Activated T-helper 17 cell treated with anti-CD3 and anti-CD28 coated beads, Interleukin-2, amount 50 U/mL, for 72 hours (primary cell): Measurements from ENCODE around the gene SEPHS1. TPM values are rescaled to one million over a fixed set of nuclear protein-coding genes. Genes with fewer than 3 reads are reported as not detected.
A peak's percentile ranks its signal among the peaks of the same experiment; 100 is the strongest.
"Not testable (repeated sequence)": the region's sequence is repeated elsewhere in the genome, so short reads cannot be mapped to it uniquely, and the experiment has no call there.

ENCODE experiments used
- ATAC-seq: fragments of 150-1000 bp; cut with Tn5 transposase; replicated peaks from 2 replicates; pipeline ENCODE4 v1.10.0; 2021; ENCODE audit warnings: mild to moderate bottlenecking, moderate library complexity
- H3K27ac Mint-ChIP-seq: one replicate; pipeline ENCODE4 v1.8.0; 2022; ENCODE audit warnings: mixed read lengths
- H3K27me3 Mint-ChIP-seq: one replicate; pipeline ENCODE4 v1.8.0; 2022; ENCODE audit warnings: mixed read lengths
- H3K36me3 Mint-ChIP-seq: one replicate; pipeline ENCODE4 v1.8.0; 2022; ENCODE audit warnings: low read depth, mild to moderate bottlenecking, mixed read lengths
- H3K4me1 Mint-ChIP-seq: one replicate; pipeline ENCODE4 v1.8.0; 2022; ENCODE audit warnings: mixed read lengths
- H3K4me3 Mint-ChIP-seq: one replicate; pipeline ENCODE4 v1.8.0; 2022; ENCODE audit warnings: mild to moderate bottlenecking, mixed read lengths
- H3K9me3 Mint-ChIP-seq: one replicate; pipeline ENCODE4 v1.8.0; 2022; ENCODE audit warnings: mixed read lengths
- total RNA-seq, 2 donors: library from RNA; stranded (reverse); gene quantifications; one replicate each; pipeline ENCODE4 v1.2.3, GENCODE V29; 2022

Gene SEPHS1, protein sequence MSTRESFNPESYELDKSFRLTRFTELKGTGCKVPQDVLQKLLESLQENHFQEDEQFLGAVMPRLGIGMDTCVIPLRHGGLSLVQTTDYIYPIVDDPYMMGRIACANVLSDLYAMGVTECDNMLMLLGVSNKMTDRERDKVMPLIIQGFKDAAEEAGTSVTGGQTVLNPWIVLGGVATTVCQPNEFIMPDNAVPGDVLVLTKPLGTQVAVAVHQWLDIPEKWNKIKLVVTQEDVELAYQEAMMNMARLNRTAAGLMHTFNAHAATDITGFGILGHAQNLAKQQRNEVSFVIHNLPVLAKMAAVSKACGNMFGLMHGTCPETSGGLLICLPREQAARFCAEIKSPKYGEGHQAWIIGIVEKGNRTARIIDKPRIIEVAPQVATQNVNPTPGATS
- total RNA-seq: 10 to 100 TPM; 40.4 to 73.7 TPM

- Mint-ChIP-seq H3K27ac (peak within 1 kb of the TSS; percentile 83), H3K9me3 (no peaks in the 10 kb centered on the region), H3K27me3 (peaks cover 2% of the 10 kb centered on the region), H3K4me1 (peaks cover 26% of the 10 kb centered on the region), H3K36me3 (peaks cover 10% of the 10 kb centered on the region), H3K4me3 (peak within 1 kb of the TSS; percentile 86)
- peak; percentile 77 for ATAC-seq
Measured at GRCh38 chr10:13348216-13349017, at the start of gene SEPHS1. TSS of gene SEPHS1 (minus strand) at chr10:13348293. CDS start at chr10:13344950, 3,343 bp downstream.

DNA sequence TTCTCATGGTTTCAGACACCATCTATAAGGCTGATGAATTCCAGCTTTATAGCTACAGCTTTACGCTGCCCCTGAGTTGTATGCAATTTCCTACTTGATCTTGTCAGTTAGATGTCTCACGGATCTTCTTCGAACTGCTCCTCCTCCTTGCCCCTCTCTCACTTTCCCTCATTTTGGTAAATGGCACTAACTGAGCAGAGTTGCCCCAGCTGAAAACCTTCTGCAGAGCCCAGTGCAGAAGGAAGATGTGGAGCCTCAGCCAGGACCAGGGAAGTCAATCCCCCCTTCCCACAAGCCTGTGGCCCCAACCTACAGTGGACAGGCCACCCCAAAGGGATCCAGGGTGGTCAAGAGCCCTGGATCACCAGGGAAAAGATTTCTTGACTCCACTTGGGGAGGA lies 49.0 kb upstream of the SEPHS1 start:
- no peaks in the 10 kb centered on the region for H3K4me1 Mint-ChIP-seq
- H3K27ac Mint-ChIP-seq: no peak overlapping the region
- H3K36me3 Mint-ChIP-seq: no peaks in the 10 kb centered on the region
- no peaks in the 10 kb centered on the region for H3K9me3 Mint-ChIP-seq
- no peak for ATAC-seq
- peaks cover 29% of the 10 kb centered on the region for H3K27me3 Mint-ChIP-seq
- H3K4me3 Mint-ChIP-seq: no peak overlapping the region

DNA sequence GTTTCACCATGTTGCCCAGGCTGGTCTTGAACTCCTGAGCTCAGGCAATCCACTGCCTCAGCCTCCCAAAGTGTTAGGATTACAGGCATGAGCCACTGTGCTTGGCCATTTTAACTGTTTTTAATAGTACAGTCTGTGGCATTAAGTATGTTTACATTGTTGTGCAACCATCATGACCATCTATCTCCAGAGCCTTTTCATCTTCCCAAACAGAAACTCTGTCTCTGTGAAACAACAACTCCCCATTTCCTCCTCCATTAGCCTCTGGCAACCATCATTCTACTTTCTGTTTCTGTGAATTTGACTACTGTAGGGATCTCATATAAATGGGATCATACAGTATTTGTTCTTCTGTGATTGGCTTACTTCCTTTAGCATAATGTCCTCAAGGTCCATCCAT lies 48.3 kb upstream of the SEPHS1 start:
- Mint-ChIP-seq H3K9me3 (no peaks in the 10 kb centered on the region), H3K4me3 (no peak overlapping the region), H3K36me3 (no peaks in the 10 kb centered on the region), H3K4me1 (no peaks in the 10 kb centered on the region), H3K27me3 (peaks cover 33% of the 10 kb centered on the region), H3K27ac (no peak overlapping the region)
- no peak for ATAC-seq

DNA sequence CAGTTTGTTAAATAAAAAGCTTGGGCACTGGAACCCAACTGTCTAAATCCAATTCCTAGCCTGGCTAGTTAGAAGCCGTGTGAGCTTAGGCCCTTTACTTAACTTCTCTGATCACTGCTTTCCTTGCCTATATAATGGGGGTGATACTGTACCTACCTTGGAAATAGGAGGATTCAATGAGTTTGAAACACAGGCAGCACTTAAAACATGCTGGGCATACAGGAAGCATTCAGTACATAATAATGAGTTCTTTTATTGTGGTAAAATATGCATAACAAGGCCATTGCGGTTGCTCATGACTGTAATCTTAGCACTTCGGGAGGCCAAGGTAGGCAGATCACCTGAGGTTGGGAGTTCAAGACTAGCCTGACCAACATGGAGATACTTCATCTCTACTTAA lies 47.4 kb upstream of the SEPHS1 start:
- Mint-ChIP-seq H3K27me3 (peaks cover 28% of the 10 kb centered on the region), H3K9me3 (no peaks in the 10 kb centered on the region), H3K27ac (no peak overlapping the region), H3K4me3 (no peak overlapping the region), H3K36me3 (no peaks in the 10 kb centered on the region), H3K4me1 (no peaks in the 10 kb centered on the region)
- ATAC-seq: no peak

DNA sequence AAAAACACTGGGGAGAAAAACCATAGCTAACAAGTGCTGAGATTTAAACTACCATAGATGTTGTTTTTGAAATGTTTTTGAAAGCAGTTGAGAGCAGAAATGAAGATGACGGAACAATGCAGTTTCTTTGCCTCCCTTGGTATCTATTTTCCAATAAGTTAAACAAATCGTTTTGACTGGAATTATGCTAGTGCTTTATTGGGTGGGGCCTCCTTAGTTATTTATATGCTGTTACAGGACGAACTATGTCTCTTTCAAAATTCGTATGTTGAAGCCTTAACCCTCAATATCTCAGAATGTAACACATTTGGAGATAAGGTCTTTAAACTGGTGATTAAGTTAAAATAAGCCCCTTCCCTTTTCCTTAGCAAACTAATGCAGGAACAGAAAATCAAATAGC lies 45.5 kb upstream of the SEPHS1 start:
- Mint-ChIP-seq H3K36me3 (no peaks in the 10 kb centered on the region), H3K4me3 (no peak overlapping the region), H3K27ac (no peak overlapping the region), H3K9me3 (no peaks in the 10 kb centered on the region), H3K4me1 (no peaks in the 10 kb centered on the region), H3K27me3 (peaks cover 20% of the 10 kb centered on the region)
- no peak for ATAC-seq

- Mint-ChIP-seq H3K27me3 (peaks cover 24% of the 10 kb centered on the region), H3K4me1 (no peaks in the 10 kb centered on the region), H3K9me3 (no peaks in the 10 kb centered on the region), H3K27ac (no peak overlapping the region), H3K36me3 (no peaks in the 10 kb centered on the region), H3K4me3 (no peak overlapping the region)
- no peak for ATAC-seq
Measured at GRCh38 chr10:13392701-13393100, 44.6 kb upstream of the SEPHS1 start.

- H3K4me3 Mint-ChIP-seq: no peak overlapping the region
- no peak for ATAC-seq
- H3K4me1 Mint-ChIP-seq: no peaks in the 10 kb centered on the region
- H3K27ac Mint-ChIP-seq: no peak overlapping the region
- no peaks in the 10 kb centered on the region for H3K36me3 Mint-ChIP-seq
- H3K27me3 Mint-ChIP-seq: peaks cover 30% of the 10 kb centered on the region
- H3K9me3 Mint-ChIP-seq: no peaks in the 10 kb centered on the region
Measured at GRCh38 chr10:13390604-13391522, 42.8 kb upstream of the SEPHS1 start.

DNA sequence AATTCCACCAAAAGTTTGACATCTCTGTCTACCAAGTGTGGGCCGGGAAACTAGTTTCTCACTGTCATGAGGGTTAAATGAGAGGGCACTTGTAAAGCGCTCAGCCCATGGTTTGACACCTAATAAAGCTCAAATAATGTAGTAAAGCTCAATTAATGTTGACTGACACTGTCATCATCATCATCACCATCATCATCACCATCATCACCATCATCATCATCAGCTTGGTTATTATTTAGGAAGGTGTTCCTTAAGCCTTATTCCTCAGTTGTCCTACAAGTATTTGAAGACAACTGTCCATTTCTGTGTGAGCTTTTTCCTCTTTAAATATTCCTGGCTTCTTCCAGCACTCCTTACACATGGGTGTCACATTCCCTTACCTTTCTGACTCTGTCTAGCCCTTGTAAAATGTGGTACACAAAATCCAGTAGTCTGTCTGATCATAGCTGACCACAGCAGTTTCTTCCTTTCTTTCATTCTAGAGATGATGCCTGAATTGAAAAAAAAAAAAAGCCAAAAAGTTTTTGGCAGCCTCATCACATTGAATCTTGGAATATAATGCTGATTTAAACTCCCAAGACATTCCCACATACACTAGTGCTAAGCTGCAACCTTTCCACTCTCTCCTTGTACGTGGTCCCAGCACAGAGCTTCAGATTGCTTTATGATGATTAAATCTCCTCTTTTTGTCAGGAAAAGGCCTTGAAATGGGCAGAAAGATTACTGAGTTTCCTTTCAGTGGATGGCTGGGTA lies 40.6 kb upstream of the SEPHS1 start:
- no peaks in the 10 kb centered on the region for H3K4me1 Mint-ChIP-seq
- H3K36me3 Mint-ChIP-seq: no peaks in the 10 kb centered on the region
- no peak overlapping the region for H3K27ac Mint-ChIP-seq
- ATAC-seq: no peak
- no peaks in the 10 kb centered on the region for H3K9me3 Mint-ChIP-seq
- H3K4me3 Mint-ChIP-seq: no peak overlapping the region
- peaks cover 30% of the 10 kb centered on the region for H3K27me3 Mint-ChIP-seq

DNA sequence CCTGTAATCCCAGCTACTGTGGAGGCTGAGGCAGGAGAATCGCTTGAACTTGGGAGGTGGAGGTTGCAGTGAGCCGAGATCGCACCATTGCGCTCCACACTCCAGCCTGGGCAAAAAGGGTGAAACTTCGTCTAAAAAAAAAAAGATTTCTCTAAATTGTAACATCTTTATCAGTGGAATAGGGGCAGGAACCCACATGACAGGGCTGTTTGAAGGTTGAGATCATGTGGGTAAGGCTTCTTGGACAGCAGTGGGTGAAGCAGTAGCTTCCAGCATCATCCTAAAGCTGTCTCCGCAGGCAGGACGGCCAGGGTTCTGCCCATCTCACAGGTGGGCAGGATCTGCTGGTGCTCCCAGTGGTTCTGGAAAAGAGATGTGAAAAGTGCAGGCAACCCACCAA lies 37.9 kb upstream of the SEPHS1 start:
- Mint-ChIP-seq H3K27ac (no peak overlapping the region), H3K4me1 (peaks cover 9% of the 10 kb centered on the region), H3K9me3 (no peaks in the 10 kb centered on the region), H3K36me3 (no peaks in the 10 kb centered on the region), H3K27me3 (peaks cover 36% of the 10 kb centered on the region), H3K4me3 (no peak overlapping the region)
- no peak for ATAC-seq

GRCh38 chr10:13383399-13383761 lies 35.3 kb upstream of the SEPHS1 start:
- Mint-ChIP-seq H3K4me1 (peaks cover 9% of the 10 kb centered on the region), H3K4me3 (peak overlapping the region; percentile 66), H3K27ac (peak overlapping the region; percentile 38), H3K27me3 (peaks cover 42% of the 10 kb centered on the region), H3K36me3 (no peaks in the 10 kb centered on the region), H3K9me3 (no peaks in the 10 kb centered on the region)
- ATAC-seq: no peak

DNA sequence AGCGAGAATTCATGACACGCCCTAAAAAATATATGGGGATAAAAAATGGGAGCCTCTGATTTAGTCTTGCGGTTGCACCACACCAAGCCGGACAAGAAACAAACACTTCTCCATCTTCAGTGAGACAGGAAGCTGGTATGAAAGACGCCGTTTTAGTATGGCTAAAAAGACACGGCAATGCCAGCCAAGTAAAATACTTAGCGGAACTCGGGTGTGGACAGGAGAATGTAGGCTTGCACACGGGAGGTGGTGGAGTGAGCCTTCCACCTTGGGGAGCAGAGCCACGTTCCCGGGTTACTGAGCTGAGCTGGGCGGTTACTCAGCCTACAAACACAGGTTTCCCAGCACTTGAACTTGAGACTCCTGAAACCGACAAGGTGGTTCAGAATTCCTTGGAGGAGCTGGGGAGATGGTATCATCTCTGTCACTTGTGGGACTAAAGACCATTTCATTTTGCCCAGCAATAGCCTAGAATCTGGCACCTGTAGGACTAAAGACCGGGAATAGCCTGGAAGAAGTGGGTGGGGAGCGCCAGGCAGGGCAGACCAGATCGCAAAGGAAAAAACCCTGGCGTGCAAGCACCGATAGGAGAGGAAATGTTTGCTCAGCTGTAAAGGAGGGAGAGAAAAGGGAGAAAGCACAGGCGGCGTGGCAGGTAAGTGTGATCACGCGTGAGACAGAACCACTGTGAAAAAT lies 34.8 kb upstream of the SEPHS1 start:
- peaks cover 9% of the 10 kb centered on the region for H3K4me1 Mint-ChIP-seq
- H3K27ac Mint-ChIP-seq: peak overlapping the region; percentile 38
- H3K27me3 Mint-ChIP-seq: peaks cover 39% of the 10 kb centered on the region
- no peaks in the 10 kb centered on the region for H3K9me3 Mint-ChIP-seq
- H3K36me3 Mint-ChIP-seq: no peaks in the 10 kb centered on the region
- peak overlapping the region; percentile 66 for H3K4me3 Mint-ChIP-seq
- no peak for ATAC-seq

DNA sequence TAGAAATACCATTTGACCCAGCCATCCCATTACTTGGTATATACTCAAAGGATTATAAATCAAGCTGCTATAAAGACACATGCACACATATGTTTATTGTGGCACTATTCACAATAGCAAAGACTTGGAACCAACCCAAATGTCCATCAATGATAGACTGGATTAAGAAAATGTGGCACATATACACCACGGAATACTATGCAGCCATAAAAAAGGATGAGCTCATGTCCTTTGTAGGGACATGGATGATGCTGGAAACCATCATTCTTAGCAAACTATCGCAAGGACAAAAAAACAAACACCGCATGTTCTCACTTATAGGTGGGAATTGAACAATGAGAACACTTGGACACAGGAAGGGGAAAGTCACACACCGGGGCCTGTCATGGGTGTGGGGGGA lies 31.0 kb upstream of the SEPHS1 start:
- not testable (repeated sequence) for ATAC-seq, H3K36me3 Mint-ChIP-seq, H3K4me1 Mint-ChIP-seq

DNA sequence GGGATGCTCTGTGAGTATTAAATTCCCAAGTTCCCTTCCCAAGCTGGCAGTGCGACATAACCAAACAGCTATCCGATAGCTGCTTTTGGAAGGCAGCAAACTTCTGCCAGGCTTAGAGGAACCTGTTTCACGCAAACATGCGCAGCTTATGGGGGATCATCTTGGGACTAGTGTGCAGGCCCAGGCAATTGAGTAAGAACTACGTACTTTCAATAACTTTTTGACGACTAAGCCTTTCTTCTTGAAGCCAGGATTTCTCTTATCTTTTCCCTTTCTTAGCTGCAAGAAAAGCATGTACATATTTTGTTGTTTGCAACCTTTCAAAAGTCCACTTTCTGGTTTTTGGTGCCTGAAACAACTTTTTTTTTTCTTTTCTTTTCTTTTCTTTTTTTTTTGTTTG lies 28.7 kb upstream of the SEPHS1 start:
- Mint-ChIP-seq H3K36me3 (no peaks in the 10 kb centered on the region), H3K27me3 (peaks cover 15% of the 10 kb centered on the region), H3K4me1 (no peaks in the 10 kb centered on the region), H3K27ac (no peak overlapping the region), H3K4me3 (no peak overlapping the region), H3K9me3 (no peaks in the 10 kb centered on the region)
- no peak for ATAC-seq

More for the DNA sequence above, 31.0 kb upstream of the SEPHS1 start:
- H3K27me3 Mint-ChIP-seq: peaks cover 30% of the 10 kb centered on the region
- H3K9me3 Mint-ChIP-seq, H3K27ac Mint-ChIP-seq, H3K4me3 Mint-ChIP-seq: not testable (repeated sequence)
